EH (cell line): ENCODE data around the gene SIK1.
"Not testable (repeated sequence)": the region's sequence is repeated elsewhere in the genome, so short reads cannot be mapped to it uniquely, and the experiment has no call there.

ENCODE experiments used
- DNase-seq: peaks from one replicate; pipeline ENCODE4 v3.0.0-alpha.2; 2015; ENCODE audit warnings: low read depth

Gene SIK1

GRCh38 chr21:43396788-43397438 lies 30.0 kb downstream of the SIK1 start:
- DNase-seq: not testable (repeated sequence)

GRCh38 chr21:43383351-43383750 lies 43.6 kb downstream of the SIK1 start:
- DNase-seq: not testable (repeated sequence)

- not testable (repeated sequence) for DNase-seq
Measured at GRCh38 chr21:43382902-43383301, 44.0 kb downstream of the SIK1 start.

- DNase-seq: not testable (repeated sequence)
Measured at GRCh38 chr21:43380852-43381533, 45.9 kb downstream of the SIK1 start.

GRCh38 chr21:43380337-43380736 lies 46.6 kb downstream of the SIK1 start:
- not testable (repeated sequence) for DNase-seq

- DNase-seq: not testable (repeated sequence)
Measured at GRCh38 chr21:43379626-43380122, 47.3 kb downstream of the SIK1 start.

GRCh38 chr21:43376478-43376882 lies 50.5 kb downstream of the SIK1 start:
- DNase-seq: no peak

- no peak for DNase-seq
Measured at GRCh38 chr21:43375837-43376477, 51.0 kb downstream of the SIK1 start.

GRCh38 chr21:43375006-43375836 lies 51.7 kb downstream of the SIK1 start:
- no peak for DNase-seq

- no peak for DNase-seq
Measured at GRCh38 chr21:43374228-43374885, 52.6 kb downstream of the SIK1 start.

- peak; percentile 9 for DNase-seq
Measured at GRCh38 chr21:43373362-43374227, 53.3 kb downstream of the SIK1 start.

GRCh38 chr21:43372663-43373361 lies 54.1 kb downstream of the SIK1 start:
- no peak for DNase-seq

GRCh38 chr21:43371786-43372185 lies 55.1 kb downstream of the SIK1 start:
- no peak for DNase-seq

GRCh38 chr21:43370888-43371570 lies 55.9 kb downstream of the SIK1 start:
- no peak for DNase-seq

GRCh38 chr21:43370091-43370658 lies 56.8 kb downstream of the SIK1 start:
- DNase-seq: peak; percentile 59

- no peak for DNase-seq
Measured at GRCh38 chr21:43369596-43370090, 57.3 kb downstream of the SIK1 start.

GRCh38 chr21:43369124-43369523 lies 57.8 kb downstream of the SIK1 start:
- peak; percentile 89 for DNase-seq

GRCh38 chr21:43368685-43369084 lies 58.2 kb downstream of the SIK1 start:
- no peak for DNase-seq

- no peak for DNase-seq
Measured at GRCh38 chr21:43367859-43368258, 59.1 kb downstream of the SIK1 start.
